ENCODE measurements around the gene AVL9. TPM values are rescaled to one million over a fixed set of nuclear protein-coding genes. Genes with fewer than 3 reads are reported as not detected.
"Not testable (repeated sequence)": the region's sequence is repeated elsewhere in the genome, so short reads cannot be mapped to it uniquely, and the experiment has no call there.

Gene AVL9
- total RNA-seq, 4 donors from 2014 or later: 15.2 to 29.3 (median 18.1) TPM

- TF ChIP-seq CTCF (IDR thresholded peaks at IDR 0.05) (no peak), POLR2A (IDR thresholded peaks at IDR 0.05) (no peak)
- intact Hi-C loops (cut with DNase I; ENCODE audit: low total_unique reads): loop anchor here (5.0 kb wide), 1 partner anchor 853 kb away; no protein-coding TSS in a partner anchor
- 92 to 93% methylated on average over 4 of the region's 4 CpGs for WGBS, 2 donors
- no peak overlapping the region for H3K4me3 ChIP-seq (ENCODE audit: low read depth, poor library complexity, severe bottlenecking)
- DNase-seq (ENCODE audit: low spot score in 2 of 2): no peak
Observed at GRCh38 chr7:32618987-32619386, 123.7 kb downstream of the AVL9 start.

- intact Hi-C loops (cut with DNase I; ENCODE audit: low total_unique reads): loop anchor here (5.0 kb wide), 1 partner anchor 853 kb away; no protein-coding TSS in a partner anchor
- DNase-seq (ENCODE audit: low spot score in 2 of 2); H3K4me3 ChIP-seq (ENCODE audit: low read depth, poor library complexity, severe bottlenecking): not testable (repeated sequence)
- 65 to 78% methylated on average over 1 of the region's 1 CpG for WGBS, 2 donors
Observed at GRCh38 chr7:32619416-32619815, 124.1 kb downstream of the AVL9 start.

- 63 to 86% methylated on average over 3 of the region's 3 CpGs for WGBS, 2 donors
- no peak for TF ChIP-seq CTCF (IDR thresholded peaks at IDR 0.05)
- TF ChIP-seq POLR2A (IDR thresholded peaks at IDR 0.05): no peak
- DNase-seq (ENCODE audit: low spot score in 2 of 2): no peak
- intact Hi-C loops (cut with DNase I; ENCODE audit: low total_unique reads): no loop called here
- no peak overlapping the region for H3K4me3 ChIP-seq (ENCODE audit: low read depth, poor library complexity, severe bottlenecking)
Observed at GRCh38 chr7:32631021-32631420, 135.7 kb downstream of the AVL9 start.

- 95% methylated on average over 5 of the region's 5 CpGs for WGBS, 2 donors
- DNase-seq (ENCODE audit: low spot score in 2 of 2); intact Hi-C loops (cut with DNase I; ENCODE audit: low total_unique reads); H3K4me3 ChIP-seq (ENCODE audit: low read depth, poor library complexity, severe bottlenecking): not testable (repeated sequence)
Observed at GRCh38 chr7:32631590-32632497, 136.6 kb downstream of the AVL9 start.

GRCh38 chr7:32633446-32633845 lies 138.2 kb downstream of the AVL9 start:
- intact Hi-C loops (cut with DNase I; ENCODE audit: low total_unique reads); H3K4me3 ChIP-seq (ENCODE audit: low read depth, poor library complexity, severe bottlenecking); DNase-seq (ENCODE audit: low spot score in 2 of 2): not testable (repeated sequence)
- WGBS, 2 donors: no CpG with 5 or more reads among the region's 1 CpG

- 49 to 79% methylated on average over 1 of the region's 1 CpG for WGBS, 2 donors
- H3K4me3 ChIP-seq (ENCODE audit: low read depth, poor library complexity, severe bottlenecking); DNase-seq (ENCODE audit: low spot score in 2 of 2); intact Hi-C loops (cut with DNase I; ENCODE audit: low total_unique reads): not testable (repeated sequence)
Observed at GRCh38 chr7:32634798-32635393, 139.6 kb downstream of the AVL9 start.

- DNase-seq (ENCODE audit: low spot score in 2 of 2); H3K4me3 ChIP-seq (ENCODE audit: low read depth, poor library complexity, severe bottlenecking); intact Hi-C loops (cut with DNase I; ENCODE audit: low total_unique reads): not testable (repeated sequence)
- WGBS, 2 donors: 78 to 90% methylated on average over 5 of the region's 5 CpGs
Observed at GRCh38 chr7:32636725-32637462, 141.6 kb downstream of the AVL9 start.

GRCh38 chr7:32637611-32638010 lies 142.3 kb downstream of the AVL9 start:
- DNase-seq (ENCODE audit: low spot score in 2 of 2); intact Hi-C loops (cut with DNase I; ENCODE audit: low total_unique reads); H3K4me3 ChIP-seq (ENCODE audit: low read depth, poor library complexity, severe bottlenecking): not testable (repeated sequence)

Other genes with a start within 250 kb of the AVL9 start
- gene LSM5, start 5.1 kb upstream of the AVL9 start, total RNA-seq: 10 to 100 TPM; 10.7 to 15.0 (median 12.4) TPM

Measured in lower leg skin (tissue), 4 donors.